Measurements from ENCODE around the gene ZNF483.
"Not testable (repeated sequence)": the region's sequence is repeated elsewhere in the genome, so short reads cannot be mapped to it uniquely, and the experiment has no call there.

ZNF483 gene

DNA sequence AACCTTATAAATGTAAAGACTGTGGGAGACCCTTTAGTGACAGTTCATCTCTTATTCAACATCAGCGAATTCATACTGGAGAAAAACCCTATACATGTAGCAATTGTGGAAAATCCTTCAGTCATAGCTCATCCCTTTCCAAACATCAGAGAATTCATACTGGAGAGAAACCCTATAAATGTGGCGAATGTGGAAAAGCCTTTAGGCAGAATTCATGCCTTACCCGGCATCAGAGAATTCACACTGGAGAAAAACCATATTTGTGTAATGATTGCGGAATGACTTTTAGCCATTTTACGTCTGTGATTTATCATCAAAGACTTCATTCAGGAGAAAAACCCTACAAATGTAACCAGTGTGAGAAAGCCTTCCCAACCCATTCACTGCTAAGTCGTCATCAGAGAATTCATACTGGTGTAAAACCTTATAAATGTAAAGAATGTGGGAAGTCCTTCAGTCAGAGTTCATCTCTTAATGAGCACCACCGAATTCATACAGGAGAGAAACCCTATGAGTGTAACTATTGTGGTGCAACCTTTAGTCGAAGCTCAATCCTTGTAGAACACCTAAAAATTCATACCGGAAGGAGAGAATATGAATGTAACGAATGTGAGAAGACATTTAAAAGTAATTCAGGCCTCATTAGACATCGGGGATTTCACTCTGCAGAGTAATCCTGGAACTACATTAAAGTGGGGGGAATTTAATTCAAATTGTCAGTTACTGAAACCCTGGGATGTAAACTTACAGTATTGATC is 17.7 kb downstream of the ZNF483 start:
- no peak for DNase-seq (ENCODE audit: low read depth)

DNA sequence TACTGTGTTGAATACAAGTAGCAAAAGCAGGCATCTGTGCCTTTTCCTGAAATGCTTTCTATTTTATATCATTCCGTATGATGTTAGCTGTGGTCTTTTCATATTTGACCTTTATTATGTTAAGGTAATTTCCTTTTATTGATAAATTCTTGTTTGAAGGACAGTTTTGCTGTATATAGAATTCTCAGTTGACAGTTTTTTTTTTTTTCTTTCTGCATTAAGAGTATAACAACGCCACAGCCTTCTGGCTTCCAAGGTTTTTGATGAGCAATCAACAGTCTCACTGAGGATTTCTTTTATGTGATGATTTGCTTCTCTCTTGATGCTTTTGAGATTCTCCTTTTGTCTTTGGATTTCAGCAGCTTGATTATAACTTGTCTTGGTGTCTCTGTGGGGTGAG is 23.6 kb downstream of the ZNF483 start:
- no peak for DNase-seq (ENCODE audit: low read depth)

DNA sequence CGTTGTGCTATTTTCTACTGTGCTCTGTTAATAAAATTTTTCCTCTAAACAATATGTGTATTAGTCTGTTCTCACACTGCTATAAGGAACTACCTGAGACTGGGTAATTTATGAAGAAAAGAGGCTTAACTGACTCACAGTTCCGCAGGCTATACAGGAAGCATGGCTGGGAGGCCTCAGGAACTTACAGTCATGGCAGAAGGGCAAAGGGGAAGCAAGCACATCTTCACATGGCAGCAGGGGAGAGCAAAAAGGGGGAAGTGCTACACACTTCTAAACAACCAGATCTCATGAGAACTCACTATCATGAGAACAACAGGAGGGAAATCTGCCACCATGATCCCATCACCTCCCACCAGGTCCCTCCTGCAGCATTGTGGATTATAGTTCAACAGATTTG is 30.4 kb downstream of the ZNF483 start:
- not testable (repeated sequence) for DNase-seq (ENCODE audit: low read depth)

DNA sequence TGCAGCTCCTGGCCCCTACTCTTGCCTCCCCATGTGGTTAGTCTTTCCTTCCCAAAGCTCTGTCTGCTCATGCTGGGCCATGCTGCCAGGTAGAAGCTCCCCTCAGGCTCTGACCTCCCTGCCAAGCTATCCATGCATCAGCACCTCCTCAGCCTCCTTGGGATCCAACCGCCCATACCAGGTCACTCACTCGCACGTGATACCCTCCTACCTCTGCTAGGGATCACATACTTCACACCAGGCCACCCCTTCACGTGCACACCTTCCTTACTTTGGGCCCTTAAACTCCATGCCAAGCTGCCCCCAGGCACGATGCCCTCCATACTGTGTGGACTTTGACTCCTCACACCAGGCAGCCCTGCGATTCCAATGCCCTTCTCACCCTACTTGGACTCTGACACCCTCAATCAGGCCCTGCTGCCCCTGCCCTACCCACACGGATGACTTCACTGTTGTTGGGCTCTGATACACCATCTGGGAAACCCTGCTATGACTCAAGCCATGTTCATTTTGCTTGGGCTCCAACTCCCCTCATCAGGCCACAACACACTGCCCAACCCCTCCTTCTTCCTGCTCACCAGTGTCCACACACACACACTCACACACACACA is 34.1 kb downstream of the ZNF483 start:
- no peak for DNase-seq (ENCODE audit: low read depth)

DNA sequence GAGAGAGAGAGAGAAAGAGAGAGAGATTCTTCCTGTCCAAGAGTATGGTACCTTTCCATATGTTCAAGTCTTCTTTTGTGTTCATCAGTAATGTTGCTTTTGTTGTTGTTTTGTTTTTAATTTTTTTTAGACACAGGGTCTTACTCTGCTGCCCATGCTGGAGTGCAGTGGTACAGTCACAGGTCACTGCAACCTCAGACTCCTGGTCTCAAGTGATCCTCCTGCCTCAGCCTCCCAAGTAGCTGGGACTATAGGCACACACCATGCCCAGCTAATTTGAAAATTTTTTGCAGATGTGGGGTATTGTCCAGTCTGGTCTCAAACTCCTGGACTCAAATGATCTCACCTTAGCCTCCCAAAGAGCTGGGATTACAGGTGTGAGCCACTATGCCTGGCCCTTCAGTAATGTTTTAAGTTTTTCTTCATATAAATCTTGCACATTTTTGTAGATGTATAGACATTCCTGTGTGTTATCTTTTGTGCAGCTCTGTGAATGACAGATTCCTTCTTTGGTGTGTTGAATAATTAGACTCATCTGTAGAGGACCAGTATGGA is 36.3 kb downstream of the ZNF483 start:
- DNase-seq (ENCODE audit: low read depth): no peak

DNA sequence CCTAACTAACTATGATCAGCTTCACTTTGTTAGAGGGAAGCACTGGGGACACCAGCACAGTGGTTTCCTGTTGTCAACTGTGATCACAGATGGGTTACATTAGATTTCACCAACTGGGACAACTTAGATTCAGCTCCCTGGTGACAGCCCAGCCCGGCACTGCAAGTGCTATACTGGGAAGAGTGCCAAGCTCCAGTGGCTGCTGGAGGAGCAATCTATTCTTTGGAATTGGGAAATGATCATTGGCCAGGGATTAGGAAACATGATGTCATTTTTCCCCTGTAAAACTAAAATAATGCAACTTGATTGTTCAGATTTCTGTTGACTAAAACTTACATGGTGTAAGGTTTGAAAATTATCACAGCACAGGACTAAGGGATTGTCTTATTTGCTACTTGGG is 41.3 kb downstream of the ZNF483 start:
- DNase-seq (ENCODE audit: low read depth): no peak

DNA sequence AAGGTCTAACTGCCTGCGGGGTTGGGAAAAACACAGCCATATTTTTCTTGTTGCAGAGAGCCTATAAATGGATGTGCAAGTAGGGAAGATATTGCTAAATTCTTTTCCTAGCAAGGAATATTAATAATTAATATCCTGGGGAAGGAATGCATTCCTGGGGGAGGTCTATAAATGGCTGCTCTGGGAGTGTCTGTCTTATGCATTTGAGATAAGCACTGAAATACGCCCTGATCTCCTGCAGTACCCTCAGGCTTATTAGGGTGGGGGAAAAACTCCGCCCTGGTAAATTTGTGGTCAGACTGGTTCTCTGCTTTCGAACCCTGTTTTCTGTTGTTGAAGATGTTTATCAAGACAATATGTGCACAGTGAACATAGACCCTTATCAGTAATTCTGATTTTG is 43.1 kb downstream of the ZNF483 start:
- DNase-seq (ENCODE audit: low read depth): not testable (repeated sequence)

DNA sequence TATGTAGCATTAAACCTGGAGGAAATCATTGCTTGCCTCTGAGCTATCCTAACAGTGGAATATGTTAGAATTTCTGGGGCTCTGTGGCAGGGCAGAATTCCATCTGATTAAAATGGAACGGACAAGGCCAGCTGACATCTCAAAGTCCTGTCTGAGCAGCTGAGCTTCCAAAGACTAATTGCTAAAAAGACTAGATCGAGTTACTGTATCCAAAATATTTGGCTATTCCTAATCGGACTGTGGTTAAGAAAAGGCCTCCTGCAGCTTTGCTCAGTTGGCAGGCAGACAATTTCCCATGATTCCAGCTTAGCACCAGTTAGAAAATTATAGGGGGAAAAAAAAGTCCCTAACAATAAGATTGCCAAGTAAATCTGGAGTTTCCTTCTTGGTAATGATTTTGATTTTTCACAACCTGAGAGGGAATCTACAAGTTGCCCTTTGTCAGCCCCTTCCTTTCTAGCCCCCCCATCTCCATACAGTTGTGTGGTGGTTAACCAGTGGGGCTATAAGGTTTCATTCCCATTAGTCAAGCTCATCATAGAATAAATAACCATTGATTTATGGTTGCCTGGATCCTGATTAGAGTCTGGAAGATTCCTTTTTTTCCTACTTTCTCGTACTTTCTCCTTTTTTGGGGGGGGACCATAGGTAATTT is 48.1 kb downstream of the ZNF483 start:
- DNase-seq (ENCODE audit: low read depth): no peak

DNA sequence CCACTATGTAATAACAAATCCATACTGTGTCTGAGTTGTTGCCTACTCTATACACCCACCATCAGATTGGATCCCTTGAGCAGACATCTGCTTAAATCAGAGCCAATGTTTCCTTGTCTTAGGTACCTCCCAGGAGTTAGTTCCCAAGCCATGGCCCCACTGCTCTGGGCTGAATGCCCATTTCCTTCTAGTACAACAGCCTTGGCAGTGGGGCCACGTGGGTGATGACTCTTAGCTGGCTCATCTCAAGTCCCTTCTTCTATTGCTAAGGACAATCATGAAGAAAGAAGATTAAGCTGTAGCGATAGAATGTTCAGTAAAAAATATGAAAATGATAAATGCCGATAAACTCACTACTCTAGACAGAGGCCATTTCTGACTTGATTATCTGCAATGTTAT is 57.9 kb downstream of the ZNF483 start:
- DNase-seq (ENCODE audit: low read depth): no peak

DNA sequence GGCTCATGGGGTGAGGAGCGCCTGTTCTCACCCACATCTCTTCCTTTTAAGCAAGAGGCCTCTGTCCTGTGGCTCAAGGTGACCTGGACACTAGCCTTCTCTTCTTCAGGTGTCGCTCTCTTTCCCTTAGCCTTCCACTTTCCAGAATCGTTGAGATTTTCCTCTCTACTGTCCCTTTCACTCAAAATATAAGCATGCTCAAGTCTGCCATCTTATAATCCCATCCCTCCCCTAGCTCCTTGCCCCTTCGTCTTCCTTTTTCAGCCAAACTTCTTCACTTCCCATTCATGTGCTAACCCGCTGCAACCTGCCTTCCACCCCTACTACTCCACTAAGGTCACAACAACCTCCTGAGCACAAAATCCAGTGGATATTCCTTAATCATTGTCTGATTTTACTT is 61.4 kb downstream of the ZNF483 start:
- DNase-seq (ENCODE audit: low read depth): no peak

DNA sequence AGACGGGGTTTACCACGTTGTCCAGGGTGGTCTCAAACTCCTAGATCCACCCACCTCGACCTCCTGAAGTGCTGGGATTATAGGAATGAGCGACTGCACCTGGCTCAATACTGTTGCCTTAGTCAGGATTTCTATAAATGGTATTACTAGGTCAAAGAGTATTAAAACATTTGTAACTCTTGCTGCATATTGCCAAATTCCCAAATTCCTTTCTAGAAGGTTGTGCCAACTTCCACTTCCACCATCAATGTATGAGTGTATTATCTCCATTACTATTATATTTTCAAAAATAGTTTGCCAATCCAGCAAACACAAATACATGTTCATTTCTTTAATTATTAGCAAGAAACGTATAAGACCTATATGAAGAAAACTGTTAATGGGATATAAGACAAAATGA is 63.9 kb downstream of the ZNF483 start:
- DNase-seq (ENCODE audit: low read depth): no peak

DNA sequence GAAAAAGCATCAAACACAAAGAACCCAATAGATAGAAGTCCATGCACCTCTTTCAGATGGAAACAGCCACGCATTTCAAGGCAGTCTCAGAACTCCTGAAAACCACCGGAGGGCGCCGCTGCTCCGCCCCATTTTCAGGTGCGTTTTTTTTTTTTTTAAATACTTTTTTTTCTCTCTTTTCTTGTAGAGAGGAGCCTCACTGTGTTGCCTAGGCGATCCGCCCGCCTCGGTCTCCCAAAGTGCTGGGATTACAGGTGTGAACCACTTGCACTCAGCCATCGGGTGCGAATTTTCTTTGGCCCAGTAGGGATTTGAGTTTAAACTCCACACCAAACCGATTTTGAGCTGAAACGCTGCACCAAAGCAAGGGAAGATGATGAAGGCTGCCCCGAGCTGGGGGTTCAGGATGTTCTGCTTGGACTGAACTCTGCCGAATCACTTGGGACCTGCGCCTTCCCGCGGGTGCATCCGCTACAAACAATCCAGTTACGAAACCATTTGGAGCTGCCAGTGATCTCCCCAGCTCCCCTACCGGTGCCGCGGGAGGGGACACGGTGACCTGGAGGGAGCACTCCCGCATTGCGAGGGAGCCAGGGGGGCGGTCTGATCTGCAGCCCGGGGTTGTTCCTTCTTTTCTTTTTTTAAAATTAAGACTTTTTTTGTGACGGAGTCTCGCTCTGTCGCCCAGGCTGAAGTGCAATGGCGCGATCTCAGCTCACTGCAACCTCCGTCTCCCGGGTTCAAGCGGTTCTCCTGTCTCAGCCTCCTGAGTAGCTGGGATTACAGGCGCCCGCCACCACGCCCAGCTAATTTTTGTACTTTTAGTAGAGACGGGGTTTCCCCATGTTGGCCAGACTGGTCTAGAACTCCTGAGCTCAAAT is 73.1 kb downstream of the ZNF483 start:
- DNase-seq (ENCODE audit: low read depth): peak; percentile 43

DNA sequence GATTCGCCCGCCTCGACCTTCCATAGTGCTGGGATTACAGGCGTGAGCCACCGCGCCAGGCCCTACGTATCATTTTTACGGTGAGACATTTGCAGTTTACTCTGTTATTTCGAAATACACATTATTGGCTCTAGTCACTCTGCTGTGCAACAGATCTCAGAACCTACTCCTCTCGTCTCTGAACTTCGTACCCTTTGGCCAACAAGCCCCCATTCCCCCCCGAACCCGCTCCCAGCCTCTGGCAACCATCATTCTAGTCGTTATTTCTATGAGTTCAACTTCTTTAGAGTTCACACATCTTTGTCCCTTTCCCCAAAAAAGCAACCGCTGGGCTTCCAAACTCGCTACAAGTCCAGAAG is 73.7 kb downstream of the ZNF483 start:
- DNase-seq (ENCODE audit: low read depth): no peak

DNA sequence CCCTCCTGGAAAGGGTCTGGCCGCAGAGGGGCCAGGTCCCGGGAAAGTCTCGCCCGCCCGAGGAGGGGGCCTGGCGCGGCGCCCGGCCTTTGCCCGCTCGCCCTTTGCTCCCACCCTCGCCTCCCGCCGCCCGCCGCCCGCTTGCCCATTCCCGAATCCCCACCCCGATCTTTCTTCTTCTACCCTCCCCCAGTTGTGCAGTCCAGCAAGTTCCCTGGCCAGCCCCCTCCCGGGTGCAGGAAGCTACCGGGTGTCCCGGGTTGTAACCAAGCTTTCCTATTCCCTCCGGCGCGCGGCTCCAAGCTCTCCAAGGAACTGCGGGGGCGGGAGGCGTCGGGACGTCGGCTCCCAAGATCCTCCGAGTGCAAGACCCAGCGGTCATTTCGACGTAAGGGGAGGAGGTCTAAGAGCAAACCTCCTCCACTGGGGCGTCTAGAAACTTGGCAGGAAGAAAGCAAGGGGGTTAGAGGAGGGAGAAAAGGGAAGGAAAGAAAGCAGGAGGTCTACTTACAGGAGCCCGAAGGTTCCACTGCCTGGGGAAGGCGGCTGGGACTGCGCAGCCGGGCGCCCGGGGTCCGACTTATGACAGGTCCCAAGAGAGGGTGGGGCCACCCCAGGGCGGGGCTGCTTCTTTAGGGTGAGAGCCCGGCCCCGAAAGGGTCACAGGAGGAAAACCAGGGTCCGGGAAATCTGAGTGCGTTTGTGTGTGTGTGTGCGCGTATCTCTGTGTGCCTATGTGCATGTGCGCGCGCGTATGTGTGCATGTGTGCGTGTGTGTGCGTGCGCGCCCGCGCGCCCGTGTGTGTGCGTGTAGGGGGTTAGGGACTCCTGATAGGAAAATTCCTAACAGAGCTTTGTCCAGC is 74.3 kb downstream of the ZNF483 start, which contains the start of gene PTGR1:
Gene PTGR1 (minus strand): TSS at position 556 of the 863 bp plus-strand sequence. CDS start 2,225 bp downstream, outside the sequence.
- DNase-seq (ENCODE audit: low read depth): peak; percentile 1

DNA sequence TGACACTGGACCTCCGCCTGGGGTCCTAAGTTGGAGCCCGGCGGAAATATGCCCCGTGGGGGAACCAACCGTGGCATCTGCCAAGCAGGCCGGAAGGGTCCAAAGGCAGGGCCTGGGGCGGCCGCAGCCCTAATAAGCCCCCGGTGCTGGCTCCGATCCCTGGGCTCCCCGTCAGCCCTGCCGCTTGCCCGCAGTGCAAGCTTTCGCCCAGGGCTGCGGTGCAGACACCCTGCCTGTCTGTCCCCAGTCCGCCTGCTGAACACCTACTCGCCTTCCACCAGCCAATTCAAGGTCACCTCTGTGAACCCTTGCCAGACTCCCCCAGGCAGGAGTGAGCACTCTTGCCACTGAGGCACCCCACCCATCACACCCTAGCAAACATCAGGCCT is 75.0 kb downstream of the ZNF483 start:
- DNase-seq (ENCODE audit: low read depth): no peak

DNA sequence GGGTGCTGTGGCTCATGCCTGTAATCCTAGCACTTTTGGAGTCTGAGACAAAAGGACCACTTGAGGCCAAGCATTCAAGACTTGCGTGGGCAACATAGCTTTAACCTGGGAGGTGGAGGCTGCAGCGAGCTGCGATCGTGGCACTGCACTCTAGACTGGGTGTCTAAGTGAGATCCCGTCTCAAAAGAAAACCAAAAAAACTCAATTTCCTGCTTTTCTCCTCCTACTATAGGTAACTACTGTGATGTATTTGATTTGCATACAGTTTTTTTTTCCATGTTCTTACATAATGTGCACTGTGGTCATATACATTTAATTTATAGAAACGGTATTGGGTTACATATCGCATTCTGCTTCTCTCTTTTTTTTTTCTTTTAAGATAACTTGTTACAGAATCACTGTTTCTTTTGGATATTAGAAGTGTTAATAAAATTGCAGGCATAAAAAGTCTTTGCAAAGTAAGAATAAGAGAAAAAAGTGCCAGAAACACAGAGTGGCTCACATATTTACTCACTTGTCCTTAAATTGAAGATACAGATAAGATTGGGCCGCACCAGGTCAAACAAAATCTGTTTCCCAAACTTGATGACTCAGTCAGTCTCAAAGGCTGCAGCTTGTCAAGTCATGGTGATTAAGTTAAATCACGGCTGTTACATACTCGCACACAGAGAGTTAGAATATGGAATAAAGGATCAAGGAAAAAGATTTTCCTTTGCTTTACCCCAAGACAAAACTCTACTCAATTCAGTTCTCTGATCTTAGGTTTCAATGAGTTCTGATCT is 76.4 kb downstream of the ZNF483 start:
- no peak for DNase-seq (ENCODE audit: low read depth)

DNA sequence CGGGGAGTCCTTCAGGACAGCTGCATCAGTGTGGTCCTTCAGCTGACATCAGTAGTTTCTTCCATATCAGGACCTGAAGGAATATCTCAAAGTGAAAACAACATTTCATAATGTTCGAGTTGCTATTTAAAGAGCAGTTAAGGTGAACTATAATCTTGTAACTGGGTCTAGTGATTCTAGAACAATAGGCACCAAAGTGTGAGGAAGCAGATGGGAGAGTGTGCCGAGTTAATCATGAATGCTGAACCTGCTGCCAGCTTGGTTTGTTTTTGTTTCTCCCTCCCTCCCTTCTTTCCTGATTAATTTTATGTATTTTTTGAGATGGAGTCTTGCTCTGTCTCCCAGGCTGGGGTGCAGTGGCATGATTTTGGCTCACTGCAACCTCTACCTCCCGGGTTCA is 78.1 kb downstream of the ZNF483 start:
- DNase-seq (ENCODE audit: low read depth): no peak

DNA sequence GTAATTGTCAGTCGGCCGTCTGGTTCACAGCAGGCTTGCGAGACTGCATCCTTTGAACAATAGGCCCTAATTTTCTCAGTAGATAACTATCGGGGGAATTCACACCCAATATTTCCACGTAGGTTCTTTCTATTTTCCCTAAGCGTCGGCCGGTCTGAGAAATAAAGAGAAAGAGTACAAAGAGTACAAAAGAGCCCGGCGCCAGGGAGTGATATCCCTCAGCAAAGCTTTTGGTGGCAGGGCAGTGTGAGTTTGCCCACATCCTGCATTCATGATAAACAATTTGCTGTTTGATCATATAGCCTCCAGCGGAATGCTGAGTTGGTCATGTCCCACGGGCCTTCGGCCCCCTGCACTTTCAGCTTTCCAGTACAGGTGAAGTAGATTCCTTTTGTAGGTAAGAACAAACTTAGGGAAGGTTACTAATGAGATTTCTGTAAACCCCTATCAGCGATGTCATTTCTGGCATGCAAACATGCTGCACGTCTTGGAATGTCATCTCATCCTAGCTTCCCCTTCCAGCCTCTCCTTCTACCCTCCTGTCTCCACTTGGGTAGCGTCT is 79.2 kb downstream of the ZNF483 start:
- DNase-seq (ENCODE audit: low read depth): no peak

DNA sequence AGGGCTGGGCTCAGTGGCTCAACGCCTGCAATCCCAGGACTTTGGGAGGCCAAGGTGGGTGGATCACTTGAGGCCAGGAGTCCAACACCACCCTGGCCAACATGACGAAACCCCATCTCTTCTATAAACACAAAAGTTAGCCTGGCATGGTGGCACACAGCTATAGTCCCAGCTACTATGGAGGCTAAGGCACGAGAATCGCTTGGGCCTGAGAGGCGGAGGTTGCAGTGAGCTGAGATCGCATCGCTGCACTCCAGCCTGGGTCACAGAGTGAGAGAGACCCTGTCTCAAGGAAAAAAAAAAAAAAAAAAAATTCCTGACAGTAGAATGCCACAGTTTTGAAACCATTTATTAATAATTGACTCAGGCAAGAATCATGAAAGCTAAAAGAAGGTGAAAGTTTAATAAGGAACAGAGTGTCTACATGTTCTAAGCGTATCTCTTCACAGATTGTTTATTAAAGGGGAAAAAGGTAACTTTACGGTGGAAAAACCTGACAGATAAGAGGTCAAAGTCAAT is 80.1 kb downstream of the ZNF483 start:
- no peak for DNase-seq (ENCODE audit: low read depth)

DNA sequence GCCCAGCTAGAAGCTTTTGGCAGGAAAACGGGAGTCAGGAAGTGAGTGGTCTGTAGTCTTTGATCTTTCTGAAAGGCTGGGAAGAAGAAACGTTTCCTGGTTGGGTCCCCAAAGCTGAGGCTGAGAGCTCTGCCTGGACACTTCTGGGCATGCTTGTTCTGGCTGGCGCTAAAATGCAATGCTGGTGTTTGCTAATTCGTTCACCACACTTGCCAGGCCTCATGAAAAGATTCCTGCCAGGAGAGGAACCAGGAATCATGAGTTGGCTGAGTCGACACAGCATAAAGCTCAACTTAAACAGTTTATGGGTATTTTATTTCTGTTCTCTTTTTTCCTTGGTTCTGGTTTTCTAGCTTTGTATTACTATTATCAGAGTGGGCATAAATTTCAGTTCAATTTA is 85.2 kb downstream of the ZNF483 start:
- DNase-seq (ENCODE audit: low read depth): no peak
